Lower leg skin (tissue), 4 donors: ENCODE data around the gene CTIF. TPM values are rescaled to one million over a fixed set of nuclear protein-coding genes. Genes with fewer than 3 reads are reported as not detected.
A peak's percentile ranks its signal among the peaks of the same experiment; 100 is the strongest.

Source experiments
- DNase-seq, 2 donors: peaks; one replicate each; pipeline ENCODE4 v3.0.0-alpha.2; 2019; ENCODE audit warnings: low spot score in 2 of 2
- H3K4me3 ChIP-seq: fragments of 200-600 bp; sonication (generic); 2 replicates; pipeline ENCODE4 v1.5.1; 2017; ENCODE audit warnings: mild to moderate bottlenecking, low read depth; ENCODE audit not compliant: poor library complexity, severe bottlenecking
- POLR2A ChIP-seq, 2 donors: fragments of 450-650 bp; IDR thresholded peaks; one replicate each; pipeline ENCODE4 v1.6.1; 2016 to 2017; ENCODE audit warnings: antibody characterized with exemption in 2 of 2, mild to moderate bottlenecking in 1 of 2, moderate library complexity in 1 of 2
- WGBS, 2 donors: methylation state at CpG; one replicate each; pipeline ENCODE4 v1.1.5; 2018; 5-methylcytosine and 5-hydroxymethylcytosine counted together
- intact Hi-C: fragments of 100-400 bp; cut with DNase I; formaldehyde crosslinking; loops from one replicate; pipeline ENCODE4 v1.15.0; 2023; ENCODE audit warnings: low total_unique reads
- total RNA-seq, 4 donors: library from RNA; depleted of rRNA; stranded (reverse); fragments of >200 nt; gene quantifications; one replicate each; pipeline ENCODE4 v1.1.0, GENCODE V29; 2016
- TF ChIP-seq, protein P1 (sequence below), 3 donors: fragments of 450-650 bp; IDR thresholded peaks; one replicate each; pipeline ENCODE4 v1.5.1; 2016; ENCODE audit warnings: antibody characterized with exemption in 3 of 3, mild to moderate bottlenecking in 3 of 3, moderate library complexity in 2 of 3

Gene CTIF
- total RNA-seq, 4 donors from 2014 or later = 22.6 to 44.0 (median 30.2) TPM

DNA sequence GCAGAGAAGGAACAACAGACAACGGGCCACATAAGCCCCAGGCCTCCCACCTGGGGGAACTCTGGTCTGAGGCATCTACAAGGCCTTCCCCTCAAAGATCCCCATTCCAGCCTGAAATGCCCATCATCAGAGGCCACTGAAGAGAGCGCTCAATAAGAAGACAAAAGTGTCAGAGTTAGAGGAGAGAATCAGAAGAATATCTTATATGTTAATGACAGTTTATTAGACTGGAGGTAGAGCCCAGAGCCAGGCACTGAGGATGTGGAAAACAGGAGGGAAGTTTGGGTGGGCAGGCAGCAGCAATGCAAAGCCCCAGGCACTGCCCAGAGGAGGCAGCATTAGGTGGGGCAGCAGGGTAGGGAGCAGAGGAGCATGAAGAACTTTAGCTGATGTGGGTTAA is 2.9 kb upstream of the CTIF start:
- TF ChIP-seq, protein P1, sequence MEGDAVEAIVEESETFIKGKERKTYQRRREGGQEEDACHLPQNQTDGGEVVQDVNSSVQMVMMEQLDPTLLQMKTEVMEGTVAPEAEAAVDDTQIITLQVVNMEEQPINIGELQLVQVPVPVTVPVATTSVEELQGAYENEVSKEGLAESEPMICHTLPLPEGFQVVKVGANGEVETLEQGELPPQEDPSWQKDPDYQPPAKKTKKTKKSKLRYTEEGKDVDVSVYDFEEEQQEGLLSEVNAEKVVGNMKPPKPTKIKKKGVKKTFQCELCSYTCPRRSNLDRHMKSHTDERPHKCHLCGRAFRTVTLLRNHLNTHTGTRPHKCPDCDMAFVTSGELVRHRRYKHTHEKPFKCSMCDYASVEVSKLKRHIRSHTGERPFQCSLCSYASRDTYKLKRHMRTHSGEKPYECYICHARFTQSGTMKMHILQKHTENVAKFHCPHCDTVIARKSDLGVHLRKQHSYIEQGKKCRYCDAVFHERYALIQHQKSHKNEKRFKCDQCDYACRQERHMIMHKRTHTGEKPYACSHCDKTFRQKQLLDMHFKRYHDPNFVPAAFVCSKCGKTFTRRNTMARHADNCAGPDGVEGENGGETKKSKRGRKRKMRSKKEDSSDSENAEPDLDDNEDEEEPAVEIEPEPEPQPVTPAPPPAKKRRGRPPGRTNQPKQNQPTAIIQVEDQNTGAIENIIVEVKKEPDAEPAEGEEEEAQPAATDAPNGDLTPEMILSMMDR (IDR thresholded peaks at IDR 0.05) = no peak
- TF ChIP-seq POLR2A (IDR thresholded peaks at IDR 0.05) = no peak
- DNase-seq = peak in 1 of 2 donors; percentile 63
- 88 to 91% methylated on average over 2 of the region's 2 CpGs for WGBS, 2 donors

DNA sequence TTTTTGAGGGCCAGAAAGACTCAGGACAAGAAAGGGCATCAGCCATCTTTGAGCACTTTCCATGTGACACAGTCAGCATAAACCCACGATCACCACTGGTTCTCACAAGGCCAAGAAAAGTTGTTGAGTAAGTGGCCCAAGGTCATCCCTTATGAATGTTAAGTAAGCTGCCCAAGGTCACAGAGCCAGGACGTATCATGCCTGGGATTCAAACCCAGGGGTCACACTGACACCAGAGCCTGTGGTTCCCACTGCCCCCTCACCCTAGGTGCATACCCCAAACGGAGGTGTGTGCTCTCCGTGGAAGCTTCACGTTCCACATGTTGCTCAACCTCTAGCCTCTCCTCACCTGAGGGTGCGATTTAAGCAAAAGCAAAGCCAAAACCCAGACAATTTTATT is 2.3 kb upstream of the CTIF start:
- peak in 1 of 2 donors; percentile 31 for DNase-seq
- intact Hi-C loops = no loop called here
- no peak overlapping the region for H3K4me3 ChIP-seq
- no peak for TF ChIP-seq POLR2A (IDR thresholded peaks at IDR 0.05)
- TF ChIP-seq, protein P1 (IDR thresholded peaks at IDR 0.05) = no peak
- WGBS, 2 donors = 90 to 96% methylated on average over 6 of the region's 6 CpGs

More for the DNA sequence above, 2.9 kb upstream of the CTIF start:
- intact Hi-C loops = no loop called here
- no peak overlapping the region for H3K4me3 ChIP-seq

DNA sequence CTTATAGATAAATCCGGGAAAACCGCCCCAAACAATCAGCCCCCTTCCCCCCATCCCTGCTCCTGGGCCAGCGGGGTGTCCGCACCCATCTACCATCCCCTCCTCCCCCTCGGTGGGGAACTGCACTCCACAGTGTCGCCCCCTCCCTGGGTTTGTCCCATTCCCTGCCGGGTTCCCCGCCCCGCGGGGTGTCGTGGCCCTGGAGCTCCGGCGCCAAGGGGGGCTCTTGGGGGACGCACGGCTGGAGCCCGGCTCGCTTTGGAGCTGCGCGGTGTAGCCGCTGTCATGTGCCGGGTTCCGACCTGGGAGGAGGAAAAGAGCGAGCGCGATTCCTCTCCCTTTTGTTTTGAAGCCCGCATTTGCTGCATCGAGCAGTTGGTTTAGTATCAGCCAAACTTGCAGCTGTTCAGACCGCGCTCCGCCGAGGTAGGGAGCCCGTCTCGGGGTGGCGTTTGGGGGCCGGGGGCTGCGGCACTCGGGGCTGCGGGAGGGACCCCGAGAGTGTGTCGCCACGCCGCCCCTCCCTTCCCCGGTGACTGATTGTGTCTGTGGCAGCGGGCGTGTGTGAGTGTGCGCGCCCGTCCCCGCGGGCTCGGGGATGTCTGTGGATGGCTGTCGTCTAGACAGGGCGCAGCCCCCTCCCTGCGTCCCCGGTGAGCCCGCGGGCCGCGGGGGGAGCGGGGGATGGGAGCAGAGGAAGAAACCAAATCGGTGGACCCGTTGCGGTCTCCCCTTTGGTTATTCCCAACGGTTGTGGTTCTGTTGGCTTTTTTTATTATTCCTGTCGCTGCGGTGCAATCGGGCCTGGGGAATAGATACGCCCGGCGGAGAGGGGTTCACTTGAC is 797 bp downstream of the CTIF start:
- intact Hi-C loops = no loop called here
- TF ChIP-seq POLR2A (IDR thresholded peaks at IDR 0.05) = no peak
- TF ChIP-seq, protein P1 (IDR thresholded peaks at IDR 0.05) = no peak
- peak overlapping the region; percentile 57 for H3K4me3 ChIP-seq
- 0 to 1% methylated on average over 17 to 41 of the region's 70 CpGs for WGBS, 2 donors
- peak; percentile 27 to 90 for DNase-seq

DNA sequence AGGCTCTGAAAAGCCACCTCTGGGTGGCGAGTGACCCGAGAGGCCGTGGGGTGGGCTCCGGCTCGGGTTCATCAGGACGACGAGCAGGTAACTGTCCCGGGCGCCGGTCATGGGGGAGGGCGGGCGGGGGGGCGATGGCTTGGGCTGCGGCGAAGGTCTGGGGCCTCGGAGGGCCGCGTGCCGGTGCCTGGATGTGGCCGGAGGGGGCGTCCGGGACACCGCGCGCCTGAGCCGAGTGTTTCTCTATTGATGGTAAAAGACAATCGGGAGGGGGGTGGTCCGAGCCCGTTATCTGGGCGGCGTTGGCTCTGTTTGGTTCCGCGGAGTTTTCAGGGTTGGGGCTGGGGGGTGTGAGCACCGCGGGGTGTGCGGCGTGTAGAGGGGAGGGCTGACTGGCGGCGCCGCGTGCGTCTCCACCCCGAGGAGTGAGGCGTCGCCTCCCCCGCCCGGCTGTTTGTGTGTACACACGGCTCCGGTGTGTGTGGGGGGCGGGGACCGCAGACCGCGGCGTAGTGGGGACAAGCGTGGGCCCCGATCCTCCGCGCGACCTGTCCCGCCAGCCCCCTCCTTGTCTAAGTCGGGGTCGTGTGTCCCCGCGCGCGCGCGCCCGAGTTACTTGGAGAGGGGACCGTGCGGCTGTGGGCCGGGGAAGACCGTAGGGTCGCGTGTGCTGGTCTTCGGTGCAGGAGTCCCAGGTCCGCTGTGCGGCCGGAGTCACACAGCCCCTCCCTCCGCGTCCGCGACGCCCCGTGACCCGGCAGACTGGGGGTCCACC is 1.6 kb downstream of the CTIF start:
- H3K4me3 ChIP-seq = peak overlapping the region; percentile 57
- intact Hi-C loops = no loop called here
- 0 to 1% methylated on average over 20 to 59 of the region's 86 CpGs for WGBS, 2 donors
- DNase-seq = peak; percentile 60 to 96
- TF ChIP-seq, protein P1 (IDR thresholded peaks at IDR 0.05) = no peak
- TF ChIP-seq POLR2A (IDR thresholded peaks at IDR 0.05) = no peak

DNA sequence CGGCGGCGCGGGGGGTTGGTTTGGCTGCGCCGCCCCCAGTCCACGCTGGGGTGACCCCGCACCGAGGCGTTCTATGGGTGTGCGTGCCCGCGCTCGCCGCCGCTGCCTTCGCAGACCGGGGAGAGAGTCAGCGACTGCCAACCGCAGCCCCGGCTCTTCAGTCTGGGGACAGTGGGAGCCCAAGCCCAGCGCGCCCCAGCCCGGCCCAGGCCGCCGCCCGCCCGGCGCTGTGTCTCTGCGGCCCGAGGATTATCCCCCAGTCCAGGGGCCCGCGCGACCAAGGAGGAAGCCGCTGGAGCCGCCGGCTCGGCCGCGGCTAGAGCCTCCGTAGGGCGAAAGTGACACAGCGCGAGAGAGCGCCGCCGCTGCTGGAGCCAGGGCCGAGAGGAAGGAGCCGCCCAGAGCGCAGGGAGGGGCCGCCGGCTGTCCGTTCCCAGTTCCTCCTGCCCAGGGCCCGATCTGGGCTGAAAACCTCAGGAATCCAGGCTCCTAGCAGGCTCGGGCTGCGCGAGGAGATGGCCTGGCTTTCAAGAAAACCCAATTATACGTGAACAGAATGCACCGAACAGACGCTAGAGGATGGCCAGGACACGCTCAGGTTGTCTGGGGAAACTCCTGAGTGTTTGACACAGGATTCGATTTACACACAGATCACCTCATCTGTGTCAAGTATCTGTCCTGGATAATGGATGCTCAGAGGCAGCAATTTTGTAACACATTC is 2.4 kb downstream of the CTIF start:
- intact Hi-C loops = no loop called here
- H3K4me3 ChIP-seq = peak overlapping the region; percentile 52
- WGBS, 2 donors = 2 to 3% methylated on average over 27 to 44 of the region's 62 CpGs
- peak; percentile 50 to 95 for DNase-seq
- TF ChIP-seq, protein P1 (IDR thresholded peaks at IDR 0.05) = no peak
- TF ChIP-seq POLR2A (IDR thresholded peaks at IDR 0.05) = no peak
